Activated naive CD8-positive, alpha-beta T cell (primary cell): ENCODE data around the gene CES2.
"Not testable (repeated sequence)": the region's sequence is repeated elsewhere in the genome, so short reads cannot be mapped to it uniquely, and the experiment has no call there.

ENCODE experiments used
- H3K27ac Mint-ChIP-seq: one replicate; pipeline ENCODE4 v1.8.0; 2021; ENCODE audit warnings: mixed read lengths
- H3K27me3 Mint-ChIP-seq: one replicate; pipeline ENCODE4 v1.8.0; 2021; ENCODE audit warnings: mixed read lengths
- H3K36me3 Mint-ChIP-seq: one replicate; pipeline ENCODE4 v1.8.0; 2021; ENCODE audit warnings: mixed read lengths
- H3K4me1 Mint-ChIP-seq: one replicate; pipeline ENCODE4 v1.8.0; 2021; ENCODE audit warnings: low read depth, mixed read lengths
- H3K4me3 Mint-ChIP-seq: one replicate; pipeline ENCODE4 v1.8.0; 2021; ENCODE audit warnings: mild to moderate bottlenecking, mixed read lengths
- H3K9me3 Mint-ChIP-seq: one replicate; pipeline ENCODE4 v1.8.0; 2021; ENCODE audit warnings: low read depth, mixed read lengths

CES2 gene

GRCh38 chr16:66933776-66934137, 1.6 kb upstream of the CES2 start:
- no peaks in the 10 kb centered on the region for H3K9me3 Mint-ChIP-seq
- H3K27ac Mint-ChIP-seq: peak overlapping the region; percentile 96
- H3K27me3 Mint-ChIP-seq: no peaks in the 10 kb centered on the region
- peaks cover 45% of the 10 kb centered on the region for H3K4me1 Mint-ChIP-seq
- H3K36me3 Mint-ChIP-seq: peaks cover 3% of the 10 kb centered on the region
- peak overlapping the region; percentile 98 for H3K4me3 Mint-ChIP-seq

DNA sequence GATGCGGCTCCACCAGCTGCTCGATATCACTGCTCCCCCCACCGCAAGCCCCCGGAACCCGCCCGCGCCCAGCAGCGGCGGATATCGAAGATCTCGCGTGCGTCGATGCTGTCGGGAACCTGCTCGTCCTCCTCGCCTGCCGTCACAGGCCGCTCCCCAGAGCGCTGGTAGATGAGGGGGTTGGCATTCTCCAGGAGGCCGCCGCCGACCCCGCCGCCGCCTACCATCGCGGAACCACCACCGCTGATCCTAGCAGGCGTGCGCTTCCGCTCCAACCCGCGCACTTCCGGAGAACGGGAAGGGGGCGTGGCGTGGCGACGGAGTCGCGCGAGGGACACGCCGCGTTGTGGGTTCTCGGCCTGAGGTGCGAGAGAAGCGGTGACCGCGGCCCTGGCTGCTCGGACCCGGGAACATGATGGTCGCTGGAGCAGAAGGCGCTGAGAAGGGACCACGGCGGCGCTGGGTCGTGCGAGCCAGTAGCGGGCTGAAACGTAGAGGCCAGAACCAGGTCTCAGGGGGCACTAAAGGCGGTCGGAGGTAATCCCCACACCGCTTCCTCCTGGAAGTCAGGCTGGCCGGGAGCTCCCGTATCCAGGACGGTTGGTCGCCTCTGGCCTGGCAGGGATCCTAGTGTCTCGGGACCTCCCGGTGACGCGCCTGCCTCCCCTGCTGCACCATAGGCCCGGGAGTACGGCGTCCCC, 1.0 kb upstream of the CES2 start, which contains the start of gene CIAO2B:
Gene CIAO2B (minus strand): TSS at position 265 of the 701 bp plus-strand sequence. CDS start 38 bp downstream, at position 227.
- Mint-ChIP-seq H3K4me1 (peaks cover 45% of the 10 kb centered on the region), H3K27ac (peak within 1 kb of the TSS; percentile 96), H3K9me3 (no peaks in the 10 kb centered on the region), H3K27me3 (no peaks in the 10 kb centered on the region), H3K4me3 (peak within 1 kb of the TSS; percentile 98), H3K36me3 (peaks cover 3% of the 10 kb centered on the region)

GRCh38 chr16:66934839-66935313, 440 bp upstream of the CES2 start:
- Mint-ChIP-seq H3K27ac (peak overlapping the region; percentile 96), H3K4me1 (peaks cover 45% of the 10 kb centered on the region), H3K4me3 (peak overlapping the region; percentile 98)
- H3K9me3 Mint-ChIP-seq, H3K27me3 Mint-ChIP-seq, H3K36me3 Mint-ChIP-seq: not testable (repeated sequence)

DNA sequence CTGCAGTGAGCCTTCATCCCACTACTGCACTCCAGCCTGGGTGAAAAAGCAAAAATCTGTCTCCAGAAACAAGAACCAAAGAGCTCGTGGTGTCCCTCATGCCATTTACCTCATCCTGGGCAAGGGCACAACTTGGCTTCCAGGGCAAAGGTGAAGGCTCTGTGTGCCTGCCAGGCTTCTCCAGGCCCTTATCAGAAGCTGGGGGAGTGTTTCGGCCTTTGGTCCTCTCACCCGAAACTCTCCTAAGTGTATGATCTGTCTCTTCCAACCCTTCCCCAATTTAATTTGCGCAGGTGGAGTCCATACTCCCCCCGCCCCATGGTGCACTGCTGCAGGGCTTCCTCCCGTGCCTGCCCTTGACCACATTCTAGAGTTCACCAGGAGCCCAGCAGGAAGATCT, 1.1 kb downstream of the CES2 start:
- H3K9me3 Mint-ChIP-seq: no peaks in the 10 kb centered on the region
- peak overlapping the region; percentile 64 for H3K27ac Mint-ChIP-seq
- peak overlapping the region; percentile 98 for H3K4me3 Mint-ChIP-seq
- peaks cover 3% of the 10 kb centered on the region for H3K36me3 Mint-ChIP-seq
- H3K4me1 Mint-ChIP-seq: peaks cover 45% of the 10 kb centered on the region
- H3K27me3 Mint-ChIP-seq: no peaks in the 10 kb centered on the region

DNA sequence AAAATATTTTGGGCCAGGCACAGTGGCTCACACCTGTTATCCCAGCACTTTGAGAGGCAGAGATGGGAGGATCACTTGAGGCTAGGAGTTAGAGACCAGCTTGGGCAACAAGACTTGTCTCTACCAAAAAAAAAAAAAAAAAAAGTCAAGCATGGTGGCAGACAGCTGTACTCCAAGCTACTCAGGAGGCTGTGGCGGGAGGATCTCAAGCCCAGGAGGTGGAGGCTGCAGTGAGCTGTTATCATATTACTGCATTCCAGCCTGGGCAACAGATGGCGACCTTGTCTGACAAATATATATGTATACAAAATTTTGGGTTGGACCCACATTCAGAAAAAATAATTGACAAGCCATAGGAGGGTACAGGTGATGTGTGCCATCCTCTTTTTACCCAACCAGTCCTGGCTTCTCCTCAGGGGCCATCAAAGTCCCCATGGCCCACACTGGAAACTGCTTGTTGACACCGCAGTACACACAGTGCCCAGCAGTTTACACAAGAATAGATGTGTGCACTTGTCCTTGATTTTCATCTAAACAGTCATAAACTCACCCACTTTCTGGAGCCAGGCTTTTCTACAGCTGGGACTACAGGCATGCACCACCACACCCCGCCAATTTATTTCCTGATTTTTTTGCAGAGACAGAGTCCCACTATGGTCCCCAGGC, 1.7 kb downstream of the CES2 start:
- Mint-ChIP-seq H3K4me3 (peak overlapping the region; percentile 98), H3K27me3 (no peaks in the 10 kb centered on the region), H3K36me3 (peaks cover 3% of the 10 kb centered on the region), H3K27ac (peak overlapping the region; percentile 64), H3K4me1 (peaks cover 41% of the 10 kb centered on the region), H3K9me3 (no peaks in the 10 kb centered on the region)

DNA sequence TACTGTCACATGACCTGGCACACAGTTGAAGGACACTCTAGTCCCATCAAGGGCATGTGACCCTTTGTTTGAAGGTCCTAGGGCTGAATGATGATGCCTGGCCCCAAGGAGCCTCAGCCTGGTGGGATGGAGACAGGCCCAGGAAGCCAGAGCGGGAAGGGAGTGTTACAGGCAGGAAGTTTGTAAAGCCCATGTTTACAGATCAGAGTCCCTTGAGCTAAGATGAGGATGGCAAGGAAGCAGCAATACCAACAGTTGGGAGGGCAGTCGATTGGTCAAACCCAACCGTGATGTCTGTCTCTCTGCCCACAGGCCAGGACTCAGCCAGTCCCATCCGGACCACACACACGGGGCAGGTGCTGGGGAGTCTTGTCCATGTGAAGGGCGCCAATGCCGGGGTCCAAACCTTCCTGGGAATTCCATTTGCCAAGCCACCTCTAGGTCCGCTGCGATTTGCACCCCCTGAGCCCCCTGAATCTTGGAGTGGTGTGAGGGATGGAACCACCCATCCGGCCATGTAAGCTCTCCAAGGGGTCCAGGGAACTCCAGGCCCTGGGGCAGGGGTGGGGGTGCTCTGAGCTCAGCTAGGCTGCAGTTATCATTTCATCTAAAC, 2.5 kb downstream of the CES2 start:
- Mint-ChIP-seq H3K4me3 (peak overlapping the region; percentile 98), H3K4me1 (peaks cover 33% of the 10 kb centered on the region), H3K27me3 (no peaks in the 10 kb centered on the region)

DNA sequence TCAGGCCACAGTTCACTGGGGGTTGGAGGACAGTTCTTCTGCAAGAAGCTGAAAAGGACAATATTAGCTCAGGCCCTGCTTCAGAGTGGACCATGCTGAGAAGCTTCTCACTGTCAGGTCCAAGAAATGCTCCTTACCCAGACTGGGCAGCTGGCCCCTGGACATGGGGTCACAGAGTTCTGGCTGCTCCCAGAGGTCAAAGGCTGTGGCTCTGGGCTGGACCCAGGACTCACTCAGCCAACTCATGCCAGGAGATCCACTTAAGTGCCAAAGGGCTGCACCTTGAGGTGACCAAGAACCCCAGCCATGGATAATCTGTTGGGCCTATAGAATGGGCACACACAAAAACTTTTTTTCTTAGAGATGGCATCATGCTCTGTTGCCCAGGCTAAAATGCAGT, 4.0 kb downstream of the CES2 start:
- no peaks in the 10 kb centered on the region for H3K9me3 Mint-ChIP-seq
- H3K4me3 Mint-ChIP-seq: no peak overlapping the region
- H3K4me1 Mint-ChIP-seq: peaks cover 22% of the 10 kb centered on the region
- no peak overlapping the region for H3K27ac Mint-ChIP-seq
- no peaks in the 10 kb centered on the region for H3K27me3 Mint-ChIP-seq
- no peaks in the 10 kb centered on the region for H3K36me3 Mint-ChIP-seq

More for the DNA sequence above, 2.5 kb downstream of the CES2 start:
- Mint-ChIP-seq H3K27ac (peak overlapping the region; percentile 54), H3K9me3 (no peaks in the 10 kb centered on the region), H3K36me3 (peaks cover 3% of the 10 kb centered on the region)

- H3K4me1 Mint-ChIP-seq: peaks cover 22% of the 10 kb centered on the region
- H3K27ac Mint-ChIP-seq: no peak overlapping the region
- no peak overlapping the region for H3K4me3 Mint-ChIP-seq
- no peaks in the 10 kb centered on the region for H3K36me3 Mint-ChIP-seq
- no peaks in the 10 kb centered on the region for H3K27me3 Mint-ChIP-seq
- H3K9me3 Mint-ChIP-seq: no peaks in the 10 kb centered on the region
These were observed 4.9 kb downstream of the CES2 start for GRCh38 chr16:66940236-66940635.

- Mint-ChIP-seq H3K36me3 (no peaks in the 10 kb centered on the region), H3K4me3 (no peak overlapping the region), H3K9me3 (no peaks in the 10 kb centered on the region), H3K27ac (no peak overlapping the region), H3K4me1 (peaks cover 12% of the 10 kb centered on the region), H3K27me3 (no peaks in the 10 kb centered on the region)
These were observed 7.7 kb downstream of the CES2 start for GRCh38 chr16:66942981-66943380.

GRCh38 chr16:66943426-66944053, 8.2 kb downstream of the CES2 start:
- Mint-ChIP-seq H3K27ac (no peak overlapping the region), H3K4me3 (no peak overlapping the region), H3K27me3 (no peaks in the 10 kb centered on the region), H3K36me3 (no peaks in the 10 kb centered on the region), H3K4me1 (peaks cover 16% of the 10 kb centered on the region), H3K9me3 (no peaks in the 10 kb centered on the region)

DNA sequence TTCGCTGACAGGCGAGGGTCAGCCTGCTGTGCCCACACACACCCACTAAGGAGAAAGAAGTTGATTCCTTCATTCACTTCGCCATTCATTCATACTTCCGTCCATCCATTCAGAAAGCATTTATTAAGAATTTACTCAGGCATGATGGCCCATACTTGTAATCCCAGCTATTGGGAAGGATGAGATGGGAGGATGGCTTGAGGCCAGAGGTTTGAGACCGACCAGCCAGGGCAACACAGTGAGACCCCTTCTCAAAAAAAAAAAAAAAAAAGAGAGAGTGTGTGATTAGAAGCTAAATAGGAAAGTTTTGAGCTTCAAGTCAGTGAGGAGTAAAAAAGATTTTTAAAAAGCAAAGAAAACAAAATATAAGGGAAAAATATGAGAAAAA, 8.7 kb downstream of the CES2 start:
- H3K27me3 Mint-ChIP-seq: no peaks in the 10 kb centered on the region
- H3K36me3 Mint-ChIP-seq: no peaks in the 10 kb centered on the region
- no peak overlapping the region for H3K4me3 Mint-ChIP-seq
- H3K4me1 Mint-ChIP-seq: peaks cover 17% of the 10 kb centered on the region
- H3K9me3 Mint-ChIP-seq: no peaks in the 10 kb centered on the region
- no peak overlapping the region for H3K27ac Mint-ChIP-seq

DNA sequence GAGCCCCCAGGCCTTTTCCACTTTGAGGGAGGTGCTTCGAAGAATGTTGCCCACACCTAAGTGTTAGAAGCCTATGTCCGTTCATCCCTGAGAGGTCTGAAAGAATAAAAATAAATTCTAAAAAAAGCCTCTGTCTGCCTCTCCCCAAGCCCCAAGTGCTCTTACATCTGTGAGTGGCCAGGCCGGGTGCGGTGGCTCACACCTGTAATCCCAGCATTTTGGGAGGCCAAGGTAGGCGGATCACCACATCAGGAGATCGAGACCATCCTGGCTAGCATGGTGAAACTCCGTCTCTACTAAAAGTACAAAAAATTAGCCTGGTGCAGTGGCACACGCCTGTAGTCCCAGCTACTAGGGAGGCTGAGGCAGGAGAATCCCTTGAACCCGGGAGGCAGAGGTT, 9.7 kb downstream of the CES2 start:
- H3K4me3 Mint-ChIP-seq, H3K27me3 Mint-ChIP-seq, H3K9me3 Mint-ChIP-seq, H3K27ac Mint-ChIP-seq, H3K36me3 Mint-ChIP-seq: not testable (repeated sequence)
- peaks cover 17% of the 10 kb centered on the region for H3K4me1 Mint-ChIP-seq

DNA sequence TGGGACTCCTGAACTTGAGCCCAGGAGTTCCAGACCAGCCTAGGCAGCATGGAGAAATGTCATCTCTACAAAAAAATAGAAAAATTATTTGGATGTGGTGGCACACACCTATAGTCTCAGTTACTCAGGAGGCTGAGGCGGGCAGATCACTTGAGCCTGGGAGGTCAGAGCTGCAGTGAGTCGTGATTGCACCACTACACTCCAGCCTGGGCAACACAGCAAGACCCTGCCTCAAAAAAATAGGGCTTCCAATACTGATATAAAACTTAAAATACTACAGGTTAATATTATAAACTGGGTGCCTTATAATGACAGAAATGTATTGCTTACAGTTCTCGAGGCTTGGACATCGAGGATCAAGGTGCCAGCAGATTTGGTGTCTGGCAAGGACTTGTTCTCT, 10.6 kb downstream of the CES2 start:
- no peaks in the 10 kb centered on the region for H3K9me3 Mint-ChIP-seq
- no peaks in the 10 kb centered on the region for H3K36me3 Mint-ChIP-seq
- H3K27me3 Mint-ChIP-seq: peaks cover 10% of the 10 kb centered on the region
- H3K4me3 Mint-ChIP-seq: no peak overlapping the region
- peaks cover 17% of the 10 kb centered on the region for H3K4me1 Mint-ChIP-seq
- no peak overlapping the region for H3K27ac Mint-ChIP-seq

GRCh38 chr16:66946541-66946940, 11.2 kb downstream of the CES2 start:
- Mint-ChIP-seq H3K4me3 (no peak overlapping the region), H3K27me3 (peaks cover 14% of the 10 kb centered on the region), H3K4me1 (peaks cover 17% of the 10 kb centered on the region), H3K36me3 (no peaks in the 10 kb centered on the region), H3K9me3 (no peaks in the 10 kb centered on the region), H3K27ac (no peak overlapping the region)

- peaks cover 18% of the 10 kb centered on the region for H3K27me3 Mint-ChIP-seq
- peaks cover 17% of the 10 kb centered on the region for H3K4me1 Mint-ChIP-seq
- peak overlapping the region; percentile 59 for H3K27ac Mint-ChIP-seq
- H3K4me3 Mint-ChIP-seq: peak overlapping the region; percentile 91
- no peaks in the 10 kb centered on the region for H3K36me3 Mint-ChIP-seq
- no peaks in the 10 kb centered on the region for H3K9me3 Mint-ChIP-seq
These were observed 11.6 kb downstream of the CES2 start for GRCh38 chr16:66946974-66947301.
